ENCODE results near the gene ZNF526. TPM values are rescaled to one million over a fixed set of nuclear protein-coding genes. Genes with fewer than 3 reads are reported as not detected.

ZNF526 gene
- total RNA-seq, 1 donor from 2014 or later, result 5.9 TPM

DNA sequence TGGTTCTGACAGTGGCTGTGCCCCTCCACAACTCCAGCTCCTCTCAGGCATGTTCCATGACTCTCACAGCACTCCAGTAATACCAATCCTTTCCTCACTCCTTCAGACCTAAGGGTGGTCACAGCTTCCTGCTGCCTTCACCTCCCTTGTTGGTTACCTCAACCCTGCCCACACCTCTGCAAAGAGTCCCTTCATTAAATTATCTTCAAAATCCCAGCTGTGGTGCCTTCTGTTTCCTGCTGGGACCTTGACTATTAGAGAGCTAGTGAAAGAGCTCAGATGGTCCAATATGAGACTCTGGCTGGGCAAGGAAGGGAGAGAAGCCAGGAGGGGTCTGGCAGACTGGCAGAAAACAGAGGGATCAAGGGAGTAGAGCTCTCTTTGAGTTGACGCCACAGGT lies 28.8 kb upstream of the ZNF526 start:
- no peak for DNase-seq

DNA sequence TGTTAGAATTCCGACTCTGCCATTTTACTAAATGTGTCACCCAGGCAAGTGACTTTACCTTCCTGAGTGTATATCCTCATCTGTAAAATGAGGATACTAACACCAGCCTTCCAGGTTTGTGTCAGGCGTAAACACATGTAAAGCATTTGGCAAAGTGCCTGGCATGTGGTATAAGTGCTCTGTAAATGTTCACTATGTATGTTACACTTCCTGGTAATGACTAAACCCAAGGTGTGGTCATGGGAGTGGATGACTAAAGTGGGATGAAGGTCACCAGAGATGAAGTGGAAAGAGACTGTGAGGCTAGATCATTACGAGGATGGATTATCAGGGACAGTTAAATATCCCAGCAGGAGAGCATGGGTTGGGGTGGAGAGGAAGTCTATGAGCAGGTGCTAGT lies 28.3 kb upstream of the ZNF526 start:
- Histone ChIP-seq H3K36me3 (no peaks in the 10 kb centered on the region), H3K27ac (replicated peaks) (no peak overlapping the region), H3K9me3 (replicated peaks) (peaks cover 9% of the 10 kb centered on the region), H3K27me3 (ENCODE audit: low read depth) (peaks cover 18% of the 10 kb centered on the region), H3K4me1 (no peaks in the 10 kb centered on the region), H3K4me3 (no peak overlapping the region)
- no peak for DNase-seq
- TF ChIP-seq, protein P1, sequence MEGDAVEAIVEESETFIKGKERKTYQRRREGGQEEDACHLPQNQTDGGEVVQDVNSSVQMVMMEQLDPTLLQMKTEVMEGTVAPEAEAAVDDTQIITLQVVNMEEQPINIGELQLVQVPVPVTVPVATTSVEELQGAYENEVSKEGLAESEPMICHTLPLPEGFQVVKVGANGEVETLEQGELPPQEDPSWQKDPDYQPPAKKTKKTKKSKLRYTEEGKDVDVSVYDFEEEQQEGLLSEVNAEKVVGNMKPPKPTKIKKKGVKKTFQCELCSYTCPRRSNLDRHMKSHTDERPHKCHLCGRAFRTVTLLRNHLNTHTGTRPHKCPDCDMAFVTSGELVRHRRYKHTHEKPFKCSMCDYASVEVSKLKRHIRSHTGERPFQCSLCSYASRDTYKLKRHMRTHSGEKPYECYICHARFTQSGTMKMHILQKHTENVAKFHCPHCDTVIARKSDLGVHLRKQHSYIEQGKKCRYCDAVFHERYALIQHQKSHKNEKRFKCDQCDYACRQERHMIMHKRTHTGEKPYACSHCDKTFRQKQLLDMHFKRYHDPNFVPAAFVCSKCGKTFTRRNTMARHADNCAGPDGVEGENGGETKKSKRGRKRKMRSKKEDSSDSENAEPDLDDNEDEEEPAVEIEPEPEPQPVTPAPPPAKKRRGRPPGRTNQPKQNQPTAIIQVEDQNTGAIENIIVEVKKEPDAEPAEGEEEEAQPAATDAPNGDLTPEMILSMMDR (IDR thresholded peaks at IDR 0.05; ENCODE audit: borderline replicate concordance), result no peak
- intact Hi-C loops (cut with micrococcal nuclease), result no loop called here

More for the DNA sequence above, 28.8 kb upstream of the ZNF526 start:
- no peaks in the 10 kb centered on the region for H3K36me3 ChIP-seq
- H3K9me3 ChIP-seq (replicated peaks), result peaks cover 9% of the 10 kb centered on the region
- peaks cover 18% of the 10 kb centered on the region for H3K27me3 ChIP-seq (ENCODE audit: low read depth)
- TF ChIP-seq, protein P1 (IDR thresholded peaks at IDR 0.05; ENCODE audit: borderline replicate concordance), result no peak
- intact Hi-C loops (cut with micrococcal nuclease), result no loop called here
- no peak overlapping the region for H3K4me3 ChIP-seq
- H3K4me1 ChIP-seq, result no peaks in the 10 kb centered on the region
- no peak overlapping the region for H3K27ac ChIP-seq (replicated peaks)

DNA sequence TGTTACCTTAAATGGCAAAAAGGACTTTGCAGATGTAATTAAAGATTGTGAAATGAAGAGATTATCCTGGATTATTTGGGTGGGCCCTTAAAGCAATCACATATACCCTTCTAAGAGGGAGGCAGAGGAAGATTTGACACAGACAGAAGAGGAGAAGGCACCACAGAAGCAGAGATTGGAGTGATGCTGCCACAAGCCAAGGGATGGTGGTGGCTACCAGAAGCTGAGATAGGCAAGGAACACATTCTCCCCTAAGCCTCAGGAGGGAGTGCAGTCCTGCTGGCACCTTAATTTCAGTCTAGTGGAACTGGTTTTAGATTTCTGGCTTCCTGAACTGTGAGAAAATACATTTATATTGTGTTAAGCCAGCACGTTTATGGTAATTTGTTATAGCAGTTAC lies 26.8 kb upstream of the ZNF526 start:
- no peak overlapping the region for H3K27ac ChIP-seq (replicated peaks)
- H3K4me1 ChIP-seq, result no peaks in the 10 kb centered on the region
- no peak overlapping the region for H3K4me3 ChIP-seq
- H3K9me3 ChIP-seq (replicated peaks), result peaks cover 9% of the 10 kb centered on the region
- DNase-seq, result no peak
- H3K36me3 ChIP-seq, result peaks cover 11% of the 10 kb centered on the region
- peaks cover 18% of the 10 kb centered on the region for H3K27me3 ChIP-seq (ENCODE audit: low read depth)
- intact Hi-C loops (cut with micrococcal nuclease), result no loop called here
- TF ChIP-seq, protein P1 (IDR thresholded peaks at IDR 0.05; ENCODE audit: borderline replicate concordance), result no peak

DNA sequence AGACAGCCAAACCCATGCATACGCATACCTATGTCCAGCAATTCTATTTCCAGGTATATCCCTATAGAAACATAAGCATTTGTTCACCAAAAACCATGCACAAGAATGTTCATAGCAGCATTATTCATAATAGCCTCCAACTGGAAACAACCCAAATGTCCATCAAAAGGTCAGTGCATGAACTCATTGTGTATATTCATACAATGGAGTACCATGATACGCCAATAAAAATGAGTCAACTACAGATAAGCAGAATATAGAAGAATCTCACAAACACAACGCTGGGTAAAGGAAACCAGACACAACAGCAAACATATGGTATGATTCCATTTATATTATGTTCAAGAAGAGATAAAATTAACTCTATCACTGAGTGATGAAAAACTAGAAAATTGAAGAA lies 26.4 kb upstream of the ZNF526 start:
- peaks cover 18% of the 10 kb centered on the region for H3K27me3 ChIP-seq (ENCODE audit: low read depth)
- H3K9me3 ChIP-seq (replicated peaks), result peaks cover 9% of the 10 kb centered on the region
- no peak overlapping the region for H3K27ac ChIP-seq (replicated peaks)
- TF ChIP-seq, protein P1 (IDR thresholded peaks at IDR 0.05; ENCODE audit: borderline replicate concordance), result no peak
- H3K4me1 ChIP-seq, result peaks cover 3% of the 10 kb centered on the region
- DNase-seq, result no peak
- peaks cover 15% of the 10 kb centered on the region for H3K36me3 ChIP-seq
- intact Hi-C loops (cut with micrococcal nuclease), result no loop called here
- no peak overlapping the region for H3K4me3 ChIP-seq

DNA sequence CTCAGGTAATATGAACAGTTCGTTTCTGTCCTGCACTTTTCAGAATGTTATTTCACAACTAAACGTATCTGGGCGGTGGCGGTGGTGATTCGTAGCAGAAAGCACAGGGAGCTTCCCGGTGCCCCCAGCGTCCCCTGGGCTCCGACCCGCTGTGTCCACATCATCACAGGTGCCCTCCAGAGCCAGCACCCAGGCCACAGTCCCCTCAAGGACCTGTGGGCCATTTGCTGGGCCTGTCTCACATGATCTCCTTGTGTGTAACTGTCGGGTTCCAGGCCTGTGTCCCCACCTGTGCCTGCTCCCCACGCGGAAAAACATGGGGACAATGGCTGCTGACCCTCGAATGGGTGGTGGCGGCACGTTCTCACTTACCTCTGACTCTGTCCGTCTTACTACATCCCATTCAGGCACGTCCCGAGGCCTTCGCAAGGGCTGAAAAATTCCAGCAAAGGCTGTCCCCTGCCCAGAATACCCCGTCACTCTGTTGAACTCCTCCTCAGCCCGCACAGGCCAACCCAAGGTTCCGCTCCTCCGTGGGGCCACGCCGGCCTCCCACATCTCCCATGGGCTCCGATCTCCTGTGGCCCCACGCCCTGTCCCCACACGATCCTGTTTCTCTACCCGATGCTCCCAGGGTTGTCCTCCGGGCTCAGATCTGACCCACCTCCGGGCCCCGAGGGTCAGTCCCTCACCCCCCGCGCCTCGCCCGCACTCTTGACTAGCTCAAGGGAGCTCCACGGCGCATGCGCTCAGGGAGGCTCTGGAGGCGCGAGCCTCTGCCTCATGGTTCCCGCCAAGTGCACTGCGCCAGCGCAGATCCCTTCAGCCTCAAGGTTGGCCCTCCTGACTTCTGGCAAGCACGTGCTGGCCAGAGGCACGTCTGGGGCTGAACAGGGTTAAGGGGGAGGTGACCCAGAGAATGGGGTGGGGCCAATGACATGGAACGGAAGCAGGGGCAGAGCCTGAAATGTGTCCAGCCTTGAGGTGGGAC lies 23.8 kb upstream of the ZNF526 start:
- Histone ChIP-seq H3K4me1 (peaks cover 27% of the 10 kb centered on the region), H3K36me3 (peaks cover 30% of the 10 kb centered on the region), H3K27ac (replicated peaks) (no peak overlapping the region), H3K9me3 (replicated peaks) (peaks cover 9% of the 10 kb centered on the region), H3K27me3 (ENCODE audit: low read depth) (peaks cover 15% of the 10 kb centered on the region), H3K4me3 (no peak overlapping the region)
- DNase-seq, result no peak
- TF ChIP-seq, protein P1 (IDR thresholded peaks at IDR 0.05; ENCODE audit: borderline replicate concordance), result no peak
- intact Hi-C loops (cut with micrococcal nuclease), result no loop called here
